Measurements from ENCODE around the gene SUGP2.

SUGP2 gene

DNA sequence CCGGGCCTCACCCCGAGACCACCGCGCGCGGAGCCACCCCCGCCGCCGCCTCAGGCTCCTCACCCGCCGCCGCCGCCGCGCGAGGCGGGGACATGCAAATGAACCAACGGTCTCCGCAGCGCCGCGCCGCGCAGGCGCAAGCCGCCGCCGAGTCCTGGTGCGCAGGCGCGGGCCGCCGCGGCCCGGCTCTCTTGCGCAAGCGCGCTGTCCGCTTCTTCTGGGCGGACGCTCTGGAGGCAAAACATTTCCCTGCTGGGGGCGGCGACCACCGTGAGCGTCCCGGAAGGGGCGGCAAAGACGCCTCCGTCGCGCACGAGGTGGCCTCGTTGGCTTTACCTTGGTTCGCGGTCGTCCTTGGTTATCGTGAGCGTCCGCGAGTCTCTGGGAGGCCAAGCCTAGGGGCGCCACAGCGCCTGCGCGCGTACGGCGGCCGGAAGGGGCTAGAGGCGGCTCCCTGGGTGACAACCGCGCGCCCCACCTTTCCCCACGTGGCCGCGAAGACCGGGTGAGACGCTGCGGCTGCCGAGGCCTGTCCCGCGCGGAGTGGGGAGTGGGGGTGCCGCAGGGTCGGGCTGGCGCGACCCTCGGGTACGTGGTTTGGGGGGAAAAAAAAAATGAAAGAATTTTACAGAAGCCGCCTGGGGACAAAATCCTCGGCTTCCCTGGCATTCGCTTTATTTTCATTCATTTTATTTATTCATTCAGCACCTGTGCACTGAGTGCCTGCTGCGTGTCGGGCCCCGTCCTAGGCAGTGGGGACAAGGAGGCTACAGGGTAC is at the start of gene SUGP2, which contains the start of gene ARMC6:
Gene SUGP2 (minus strand): TSS at position 92 of the 778 bp plus-strand sequence. CDS start 2,446 bp downstream, outside the sequence.
Gene ARMC6 (plus strand): TSS at position 178 of the 778 bp plus-strand sequence. CDS start 607 bp downstream, outside the sequence.
- DNase-seq: peak; percentile 65 to 95

- no peak for DNase-seq
These were observed 48.4 kb upstream of the SUGP2 start for GRCh38 chr19:19081642-19082151.

DNA sequence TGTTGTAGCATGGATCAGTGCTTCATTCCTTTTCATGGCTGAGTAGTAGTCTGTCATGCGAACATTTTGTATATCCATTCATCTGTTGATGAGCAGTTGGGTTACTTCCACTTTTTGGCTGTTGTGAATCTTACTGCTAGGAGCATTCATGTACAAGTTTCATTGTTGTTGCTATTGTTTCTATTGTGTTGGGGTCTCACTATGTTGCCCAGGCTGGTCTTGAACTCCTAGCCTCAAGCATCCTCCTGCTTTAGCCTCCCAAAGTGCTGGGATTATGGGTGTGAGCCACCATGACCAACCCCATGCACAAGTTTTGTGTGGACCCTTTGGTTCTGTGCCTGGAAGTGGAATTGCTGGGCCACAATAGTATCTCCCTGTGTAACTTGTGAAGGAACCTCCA is 46.3 kb upstream of the SUGP2 start:
- DNase-seq: no peak

- no peak for DNase-seq
These were observed 45.5 kb upstream of the SUGP2 start for GRCh38 chr19:19078801-19079200.

- no peak for DNase-seq
These were observed 43.8 kb upstream of the SUGP2 start for GRCh38 chr19:19077103-19077502.

DNA sequence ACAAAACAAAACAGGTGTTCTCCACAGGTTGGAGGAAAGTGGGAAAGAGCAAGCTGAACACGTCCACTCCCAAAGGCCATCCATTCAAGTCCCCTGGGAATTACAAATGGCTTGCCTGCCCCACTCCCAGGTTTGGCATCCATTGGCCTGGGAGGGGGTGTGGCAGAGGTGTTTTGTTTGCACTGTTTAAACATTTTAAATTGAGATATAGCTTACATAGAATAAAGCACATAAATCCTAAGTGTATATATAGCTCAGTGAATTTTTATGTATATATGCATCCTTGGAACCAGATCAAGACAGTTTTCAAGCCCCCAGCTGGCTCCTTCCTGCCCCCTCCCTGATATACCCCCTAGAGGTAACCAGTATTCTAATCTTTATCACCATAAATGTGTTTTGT is 43.2 kb upstream of the SUGP2 start:
- no peak for DNase-seq

DNA sequence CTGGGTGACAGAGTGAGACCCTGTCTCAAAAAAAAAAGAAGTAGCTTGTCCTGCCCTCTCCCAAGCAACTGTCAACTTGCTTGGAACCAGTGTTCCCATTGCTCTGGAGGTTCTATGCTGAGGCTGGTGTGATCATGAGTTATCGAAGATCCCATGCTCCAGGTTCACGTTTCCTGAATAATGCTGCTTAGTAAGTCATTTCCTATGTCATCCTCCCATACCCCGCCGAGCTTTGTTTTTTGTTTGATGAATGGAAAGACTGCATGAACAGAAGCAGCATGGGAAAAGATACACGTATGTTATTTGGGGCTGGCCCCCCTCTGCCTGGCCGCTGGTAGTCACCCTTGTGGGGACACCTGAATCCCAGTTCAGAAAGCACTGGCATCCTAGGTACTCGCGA is 41.8 kb upstream of the SUGP2 start:
- no peak for DNase-seq

- no peak for DNase-seq
These were observed 41.0 kb upstream of the SUGP2 start for GRCh38 chr19:19074196-19074882.

GRCh38 chr19:19071897-19072296 is 38.6 kb upstream of the SUGP2 start:
- DNase-seq: no peak

GRCh38 chr19:19068659-19069654 is 35.6 kb upstream of the SUGP2 start:
- peak in 1 of 2 experiments; percentile 42 for DNase-seq

DNA sequence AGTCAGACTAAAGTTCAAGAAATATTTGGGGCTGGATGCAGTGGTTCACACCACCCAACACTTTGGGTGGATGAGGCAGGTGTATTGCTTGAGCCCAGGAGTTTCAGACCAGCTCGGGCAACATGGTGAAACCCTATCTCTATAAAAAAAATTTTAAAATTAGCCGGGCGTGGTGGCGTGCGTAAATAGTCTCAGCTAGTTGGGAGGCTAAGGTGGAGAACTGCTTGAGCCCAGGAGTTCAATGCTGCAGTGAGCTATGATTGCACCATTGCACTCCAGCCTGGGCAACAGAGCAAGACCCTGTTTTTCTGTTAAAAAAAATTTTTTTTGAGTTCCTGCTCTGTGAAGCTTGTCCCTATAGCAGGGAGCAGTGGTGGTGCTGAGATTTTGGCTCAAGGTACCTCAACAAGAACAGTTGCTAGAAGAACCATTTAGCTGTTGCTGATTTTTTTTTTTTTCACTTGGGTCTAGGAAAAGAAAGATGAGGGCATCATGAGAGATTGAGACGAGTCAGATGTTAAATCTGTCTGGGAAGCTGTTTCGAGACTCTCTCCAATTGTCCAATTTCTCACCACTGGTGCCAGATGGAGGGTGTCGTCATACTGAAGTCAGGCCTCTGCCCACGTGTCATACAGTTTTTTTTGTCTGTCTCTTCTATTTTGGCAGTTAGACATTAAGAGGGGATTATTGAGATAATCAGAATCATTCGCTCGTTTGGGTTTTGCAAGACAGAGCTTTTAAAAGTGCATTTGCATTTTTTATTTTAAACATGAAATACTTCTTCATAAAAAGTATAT is 34.2 kb upstream of the SUGP2 start:
- peak; percentile 24 to 69 for DNase-seq

GRCh38 chr19:19064811-19065745 is 31.8 kb upstream of the SUGP2 start:
- peak; percentile 4 to 7 for DNase-seq

DNA sequence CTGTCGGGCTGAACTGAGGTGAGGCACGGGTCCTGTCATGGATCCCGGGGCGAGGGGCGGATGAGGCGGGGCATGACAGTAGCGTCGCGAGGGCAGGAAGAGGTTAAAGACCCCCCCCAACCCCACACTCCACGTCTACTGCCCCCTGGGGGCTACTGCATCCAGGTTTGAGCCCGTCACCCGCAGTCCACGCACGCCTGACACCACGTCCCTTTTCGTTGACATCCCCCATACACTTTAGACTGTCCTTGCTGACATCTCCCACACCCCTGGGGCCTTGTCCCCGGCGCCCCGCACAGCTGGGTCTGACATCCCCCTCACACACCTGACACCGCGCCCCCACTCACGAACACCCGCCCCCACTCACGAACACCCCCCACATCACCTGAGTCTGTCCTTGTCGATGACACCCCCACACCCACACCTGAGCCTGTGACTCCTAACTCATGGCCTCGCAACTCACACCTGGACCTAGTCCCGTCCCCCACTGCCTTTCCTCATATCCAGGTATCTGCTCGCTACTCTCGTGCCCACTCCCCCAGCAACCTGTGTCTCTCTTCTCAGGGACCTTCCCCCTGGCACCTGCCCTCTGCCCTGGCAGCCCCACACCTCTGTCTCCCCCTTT is 30.9 kb upstream of the SUGP2 start:
- peak in 1 of 2 experiments; percentile 78 for DNase-seq

DNA sequence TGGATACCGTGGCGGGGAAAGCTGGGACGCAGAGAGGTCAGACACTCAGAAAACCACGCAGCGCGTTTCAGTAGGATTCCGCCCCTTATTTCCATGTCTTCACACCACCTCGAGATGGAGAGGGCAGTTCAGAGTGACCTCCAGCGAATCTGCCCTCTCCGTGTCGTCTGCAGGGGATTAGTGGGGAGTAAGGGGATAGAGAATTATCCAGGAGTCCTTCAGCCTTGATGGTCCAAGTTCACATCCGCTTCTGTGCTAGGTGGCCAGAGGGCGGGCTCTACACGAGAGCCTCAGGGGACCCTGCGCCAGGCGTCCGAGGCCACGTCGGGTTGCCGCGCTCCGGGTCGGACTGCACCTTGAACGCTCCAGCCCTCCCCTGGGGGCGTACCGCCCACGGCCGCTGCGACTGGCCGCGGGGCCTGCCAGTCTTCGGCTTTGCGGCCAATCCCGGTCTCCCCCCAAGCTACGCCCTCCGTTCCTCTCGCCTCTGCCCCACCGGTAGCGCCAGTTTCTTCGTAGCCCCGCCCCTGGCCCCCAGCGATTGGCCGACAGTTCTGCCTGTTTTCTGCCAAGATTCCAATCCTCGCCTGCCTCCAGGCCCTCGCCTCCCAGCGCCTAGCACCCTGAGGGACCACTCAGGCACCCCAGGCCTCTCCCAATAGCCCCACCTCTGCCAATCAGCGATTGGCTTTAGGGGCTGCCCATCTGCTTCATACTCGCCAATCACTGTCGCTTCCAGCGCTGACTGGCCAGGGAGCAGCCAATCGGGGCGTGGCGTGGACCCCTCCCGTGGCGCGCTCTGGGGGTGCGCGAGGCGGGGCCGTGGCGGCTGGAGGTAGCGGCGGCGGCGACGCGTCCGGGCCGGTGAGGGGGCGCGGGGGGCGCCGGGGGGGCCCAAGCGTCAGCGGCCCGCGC is 30.1 kb upstream of the SUGP2 start, which contains the start of gene SLC25A42:
Gene SLC25A42 (plus strand): TSS at position 812 of the 915 bp plus-strand sequence. CDS start 32,131 bp downstream, outside the sequence.
- peak; percentile 99 to 100 for DNase-seq

GRCh38 chr19:19062454-19063182 is 29.3 kb upstream of the SUGP2 start:
- DNase-seq: no peak

- DNase-seq: no peak
These were observed 28.2 kb upstream of the SUGP2 start for GRCh38 chr19:19061506-19061905.

DNA sequence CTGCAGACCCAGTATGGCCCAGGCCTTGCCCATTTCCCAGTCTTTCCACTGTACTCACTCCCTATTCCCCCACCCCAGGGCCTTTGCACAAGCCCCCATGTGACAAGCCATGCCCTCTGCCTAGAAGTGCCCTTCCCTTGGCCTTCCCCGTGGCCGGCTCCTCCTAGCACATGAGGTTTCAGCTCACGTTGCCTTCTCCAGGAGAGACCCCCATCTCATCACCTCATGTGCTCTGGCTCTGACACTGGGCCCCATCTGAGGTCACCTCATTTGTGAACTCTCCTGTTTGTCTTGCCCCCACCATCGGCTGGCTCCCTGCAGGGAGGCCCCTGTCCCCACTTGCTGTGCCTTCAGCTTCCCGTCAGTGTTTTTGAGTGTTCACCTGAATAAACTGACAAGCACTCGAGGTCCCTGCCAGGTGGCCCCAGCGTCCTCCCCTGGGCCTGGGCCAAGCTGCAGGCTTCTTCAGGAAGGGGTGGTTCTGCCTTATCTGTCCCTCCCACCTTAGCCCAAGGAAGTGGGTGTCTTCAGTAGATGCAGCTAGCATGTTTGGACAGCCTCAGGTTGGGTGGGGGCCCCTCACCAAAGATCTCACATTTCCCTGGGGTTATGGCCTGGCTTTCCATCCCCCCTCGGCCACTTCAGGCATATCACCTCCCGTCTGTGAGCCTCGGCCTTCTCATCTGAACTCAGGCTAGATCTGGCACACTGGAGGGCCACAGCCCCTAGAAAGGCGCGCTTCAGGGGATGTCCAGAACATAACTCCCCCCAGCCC is 26.7 kb upstream of the SUGP2 start:
- no peak for DNase-seq
